IMR-90 (cell line): ENCODE results near the gene RABGEF1. TPM values are rescaled to one million over a fixed set of nuclear protein-coding genes. Genes with fewer than 3 reads are reported as not detected.
A peak's percentile ranks its signal among the peaks of the same experiment; 100 is the strongest.

ENCODE experiments used
- ATAC-seq: fragments of 200-7000 bp; cut with Tn5 transposase; 2 replicates; pipeline ENCODE4 v1.9.1; 2020; ENCODE audit warnings: low read depth, mild to moderate bottlenecking, moderate library complexity
- BruUV-seq: library from RNA; stranded (reverse); fragments of 400-500 nt; replicated peaks from 2 replicates; lab custom pipeline; 2021; lab: Mats Ljungman, UMichigan
- CTCF ChIA-PET: fragments of 300-600 bp; formaldehyde crosslinking; extraction: SDS; loops from one replicate; lab custom pipeline; 2021; ENCODE audit warnings: antibody characterized with exemption; lab: Yijun Ruan, JAX
- POLR2A ChIA-PET: fragments of 300-600 bp; sonication (Branson Sonifier 250); formaldehyde crosslinking; loops from one replicate; lab custom pipeline; 2022; ENCODE audit warnings: antibody characterized with exemption; ENCODE audit not compliant: unreplicated experiment; lab: Charles Lee
- DNase-seq: peaks from one replicate; pipeline ENCODE4 v3.0.0; 2013
- H2AFZ ChIP-seq: replicated peaks from 2 replicates; pipeline ENCODE3; 2013; ENCODE audit warnings: low read length, mild to moderate bottlenecking; ENCODE audit not compliant: poor library complexity
- H2AK5ac ChIP-seq: 2 replicates; pipeline ENCODE4 v1.6.1; 2013; ENCODE audit warnings: low read depth, low read length, inconsistent platforms
- H2AK9ac ChIP-seq: replicated peaks from 2 replicates; pipeline ENCODE3; 2013; ENCODE audit warnings: mild to moderate bottlenecking, low read depth, low read length, moderate library complexity; ENCODE audit not compliant: poor library complexity
- H2BK120ac ChIP-seq: 2 replicates; pipeline ENCODE4 v1.6.1; 2013; ENCODE audit warnings: low read depth, low read length, inconsistent platforms
- H2BK15ac ChIP-seq: 3 replicates; pipeline ENCODE4 v1.6.1; 2013; ENCODE audit warnings: low read depth, low read length, inconsistent platforms
- H2BK20ac ChIP-seq: 2 replicates; pipeline ENCODE4 v1.6.1; 2013; ENCODE audit warnings: low read depth, mild to moderate bottlenecking, inconsistent platforms, low read length, moderate library complexity
- H2BK5ac ChIP-seq: 2 replicates; pipeline ENCODE4 v1.6.1; 2013; ENCODE audit warnings: mild to moderate bottlenecking, low read depth, low read length, inconsistent platforms; ENCODE audit not compliant: poor library complexity, severe bottlenecking
- H3K14ac ChIP-seq: replicated peaks from 2 replicates; pipeline ENCODE4 v1.6.1; 2013; ENCODE audit warnings: low read depth, low read length, inconsistent platforms
- H3K18ac ChIP-seq: 2 replicates; pipeline ENCODE4 v1.6.1; 2013; ENCODE audit warnings: low read depth, low read length, control low read depth
- H3K23ac ChIP-seq: 2 replicates; pipeline ENCODE4 v1.6.1; 2013; ENCODE audit warnings: low read depth, low read length, inconsistent platforms
- H3K27ac ChIP-seq: 2 replicates; pipeline ENCODE4 v1.5.1; 2013; ENCODE audit warnings: mild to moderate bottlenecking, control low read depth, low read length; ENCODE audit not compliant: insufficient read depth
- H3K27me3 ChIP-seq: 2 replicates; pipeline ENCODE4 v1.6.1; 2013; ENCODE audit warnings: low read length; ENCODE audit not compliant: control insufficient read depth, insufficient read depth
- H3K36me3 ChIP-seq: 2 replicates; pipeline ENCODE4 v1.6.1; 2013; ENCODE audit warnings: low read length, mixed read lengths; ENCODE audit not compliant: control insufficient read depth, insufficient read depth
- H3K4ac ChIP-seq: 2 replicates; pipeline ENCODE4 v1.6.1; 2013; ENCODE audit warnings: low read depth, low read length, inconsistent platforms
- H3K4me1 ChIP-seq: 2 replicates; pipeline ENCODE4 v1.6.1; 2013; ENCODE audit warnings: low read length, mixed read lengths; ENCODE audit not compliant: control insufficient read depth, insufficient read depth
- H3K4me2 ChIP-seq: 2 replicates; pipeline ENCODE4 v1.6.1; 2013; ENCODE audit warnings: low read depth, mild to moderate bottlenecking, control low read depth, low read length, moderate library complexity
- H3K4me3 ChIP-seq: 2 replicates; pipeline ENCODE4 v1.5.1; 2013; ENCODE audit warnings: low read depth, mild to moderate bottlenecking, control low read depth, low read length, moderate library complexity; ENCODE audit not compliant: insufficient read depth
- H3K56ac ChIP-seq: 2 replicates; pipeline ENCODE4 v1.6.1; 2013; ENCODE audit warnings: low read length, inconsistent platforms; ENCODE audit not compliant: insufficient read depth; ENCODE audit errors: extremely low read depth
- H3K79me1 ChIP-seq, 2 experiments: 2 replicates each; pipeline ENCODE4 v1.6.1; 2013; ENCODE audit warnings: low read length in 2 of 2, inconsistent platforms in 1 of 2, low read depth in 1 of 2
- H3K9ac ChIP-seq: 2 replicates; pipeline ENCODE4 v1.6.1; 2013; ENCODE audit warnings: low read depth, low read length, control low read depth
- H3K9me1 ChIP-seq: 2 replicates; pipeline ENCODE4 v1.6.1; 2013; ENCODE audit warnings: low read length, inconsistent platforms; ENCODE audit not compliant: insufficient read depth
- H3K9me3 ChIP-seq: 2 replicates; pipeline ENCODE4 v1.6.1; 2013; ENCODE audit warnings: low read length; ENCODE audit not compliant: control insufficient read depth, insufficient read depth
- H4K20me1 ChIP-seq: 2 replicates; pipeline ENCODE4 v1.6.1; 2013; ENCODE audit warnings: low read length, inconsistent platforms; ENCODE audit not compliant: insufficient read depth
- H4K5ac ChIP-seq: 2 replicates; pipeline ENCODE4 v1.6.1; 2013; ENCODE audit warnings: mild to moderate bottlenecking, low read depth, low read length, control low read depth
- H4K8ac ChIP-seq, 2 experiments: 2 replicates each; pipeline ENCODE4 v1.6.1; 2013; ENCODE audit warnings: low read depth in 2 of 2, low read length in 2 of 2, control low read depth in 1 of 2, inconsistent platforms in 1 of 2
- H4K91ac ChIP-seq: 2 replicates; pipeline ENCODE4 v1.6.1; 2013; ENCODE audit warnings: low read depth, low read length, inconsistent platforms; ENCODE audit not compliant: insufficient read depth
- CHD1 ChIP-seq: IDR thresholded peaks from 2 replicates; pipeline ENCODE4 v1.6.1; 2012; ENCODE audit warnings: low read depth, low read length, improper control_type of control experiment
- MAZ ChIP-seq: IDR thresholded peaks from 2 replicates; pipeline ENCODE4 v1.6.1; 2012; ENCODE audit warnings: low read depth, mild to moderate bottlenecking, low read length, improper control_type of control experiment, moderate library complexity, borderline replicate concordance
- MXI1 ChIP-seq: IDR thresholded peaks from 2 replicates; pipeline ENCODE4 v1.6.1; 2012; ENCODE audit warnings: low read depth, mild to moderate bottlenecking, low read length, moderate library complexity, borderline replicate concordance
- NFE2L2 ChIP-seq: fragments of 150-350 bp; IDR thresholded peaks from 2 replicates; pipeline ENCODE4 v1.6.1; 2016; ENCODE audit warnings: low read depth, mild to moderate bottlenecking, low read length
- POLR2A ChIP-seq: IDR thresholded peaks from 2 replicates; pipeline ENCODE4 v1.6.1; 2012; ENCODE audit warnings: mild to moderate bottlenecking, low read depth, low read length
- RAD21 ChIP-seq: IDR thresholded peaks from 2 replicates; pipeline ENCODE4 v1.6.1; 2012; ENCODE audit warnings: low read length, improper control_type of control experiment
- SMC3 ChIP-seq: fragments of 150-350 bp; IDR thresholded peaks from 2 replicates; pipeline ENCODE4 v1.6.1; 2016; ENCODE audit warnings: low read depth, mild to moderate bottlenecking, antibody characterized with exemption, low read length, moderate library complexity
- USF2 ChIP-seq: fragments of 150-350 bp; IDR thresholded peaks from 2 replicates; pipeline ENCODE4 v1.6.1; 2017; ENCODE audit warnings: mild to moderate bottlenecking, antibody characterized with exemption, low read length, low read depth
- WGBS, 2 experiments: methylation state at CpG; one replicate each; pipeline versions ENCODE4 v1.1.5 to v1.1.7; 2013; ENCODE audit warnings: missing lambda C conversion rate in 2 of 2; ENCODE audit not compliant: insufficient read length in 1 of 2; ENCODE audit errors: extremely low coverage in 2 of 2; 5-methylcytosine and 5-hydroxymethylcytosine counted together
- dilution Hi-C: fragments of 300-500 bp; cut with HindIII; formaldehyde crosslinking; loops from one replicate; pipeline ENCODE4 v1.14.3; 2018; ENCODE audit warnings: low sequenced_read_pairs; ENCODE audit not compliant: unreplicated experiment
- in situ Hi-C: fragments of 300-500 bp; cut with MboI; formaldehyde crosslinking; loops from 3 replicates; pipeline ENCODE4 v1.14.3; 2019; ENCODE audit warnings: low sequenced_read_pairs, inconsistent platforms, mixed read lengths
- intact Hi-C: fragments of 100-400 bp; cut with micrococcal nuclease; formaldehyde crosslinking; loops from 2 replicates; pipeline ENCODE4 v1.10.0; 2022
- polyA plus RNA-seq, 3 experiments: library from polyadenylated mRNA; depleted of rRNA; stranded (reverse); fragments of >200 nt; gene quantifications; 2 replicates each; pipeline ENCODE4 v1.2.3, GENCODE V29; 2012; ENCODE audit warnings: low replicate concordance in 1 of 3
- total RNA-seq: library from RNA; depleted of rRNA; stranded (reverse); fragments of >200 nt; gene quantifications from 2 replicates; pipeline ENCODE4 v1.2.3, GENCODE V29; 2012
- TF ChIP-seq, protein P1 (sequence below): fragments of 150-350 bp; IDR thresholded peaks from 2 replicates; pipeline ENCODE4 v1.6.1; 2016; ENCODE audit warnings: low read depth, mild to moderate bottlenecking, low read length, moderate library complexity, borderline replicate concordance

RABGEF1 gene
- total and polyA plus RNA-seq, 2 of the 4 experiments (the other 2 are of a cell fraction): 34.9 to 56.6 TPM

DNA sequence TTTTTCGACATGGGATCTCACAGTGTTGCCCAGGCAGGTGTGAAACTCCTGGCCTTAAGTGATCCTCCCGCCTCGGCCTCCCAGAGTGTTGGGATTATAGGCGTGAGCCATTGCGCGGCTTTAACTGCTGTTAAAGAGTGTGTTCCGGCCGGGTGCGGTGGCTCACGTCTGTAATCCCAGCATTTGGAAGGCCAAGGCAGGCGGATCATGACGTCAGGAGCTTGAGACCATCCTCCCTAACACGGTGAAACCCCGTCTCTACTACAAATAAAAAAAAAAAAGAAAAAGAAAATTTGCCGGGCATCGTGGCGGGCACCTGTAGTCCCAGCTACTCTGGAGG lies 1.1 kb downstream of the RABGEF1 start:
- dilution Hi-C loops (no loop called here), intact Hi-C loops (no loop called here), in situ Hi-C loops (no loop called here)
- Histone ChIP-seq H3K9me3 (no peaks in the 10 kb centered on the region), H3K23ac (peak overlapping the region; percentile 84), H4K20me1 (peaks cover 15% of the 10 kb centered on the region), H3K4me3 (peak overlapping the region; percentile 78), H2AK5ac (peak overlapping the region; percentile 93), H3K27ac (peak overlapping the region; percentile 86), H3K4me1 (peaks cover 2% of the 10 kb centered on the region), H3K4me2 (peak overlapping the region; percentile 63), H4K91ac (peak overlapping the region; percentile 51; the same call in 1 of the 2 replicates), H2AK9ac (peak overlapping the region; percentile 95), H3K27me3 (no peaks in the 10 kb centered on the region), H3K56ac (peak overlapping the region; percentile 41), H2BK20ac (no peak overlapping the region), H3K79me1 (peaks cover 7 to 50% of the 10 kb centered on the region in 2 experiments; a peak in 3 of 4 replicates), H3K9ac (peak overlapping the region; percentile 80), H3K14ac (peak overlapping the region; percentile 90), H2AFZ (no peak overlapping the region), H4K8ac (peak overlapping the region; percentile 79 to 89), H4K5ac (no peak overlapping the region), H3K18ac (no peak overlapping the region), H2BK5ac (peak overlapping the region; percentile 77), H3K9me1 (0 out of 2 replicates have a peak, but pooled peaks cover 3% of the 10 kb centered on the region), H3K36me3 (peaks cover 7% of the 10 kb centered on the region), H2BK120ac (peak overlapping the region; percentile 22; the same call in 1 of the 2 replicates), H3K4ac (peak overlapping the region; percentile 88), H2BK15ac (peak overlapping the region; percentile 20; the same call in 1 of the 3 replicates)
- TF ChIP-seq NFE2L2: no peak
- no peak for TF ChIP-seq USF2
- no peak for TF ChIP-seq CHD1
- TF ChIP-seq, protein P1, sequence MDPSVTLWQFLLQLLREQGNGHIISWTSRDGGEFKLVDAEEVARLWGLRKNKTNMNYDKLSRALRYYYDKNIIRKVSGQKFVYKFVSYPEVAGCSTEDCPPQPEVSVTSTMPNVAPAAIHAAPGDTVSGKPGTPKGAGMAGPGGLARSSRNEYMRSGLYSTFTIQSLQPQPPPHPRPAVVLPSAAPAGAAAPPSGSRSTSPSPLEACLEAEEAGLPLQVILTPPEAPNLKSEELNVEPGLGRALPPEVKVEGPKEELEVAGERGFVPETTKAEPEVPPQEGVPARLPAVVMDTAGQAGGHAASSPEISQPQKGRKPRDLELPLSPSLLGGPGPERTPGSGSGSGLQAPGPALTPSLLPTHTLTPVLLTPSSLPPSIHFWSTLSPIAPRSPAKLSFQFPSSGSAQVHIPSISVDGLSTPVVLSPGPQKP: no peak
- TF ChIP-seq MXI1: no peak
- TF ChIP-seq MAZ: no peak
- no peak for TF ChIP-seq POLR2A
- no peak for TF ChIP-seq SMC3
- no peak for TF ChIP-seq RAD21
- ChIA-PET CTCF (no interaction called here), POLR2A (no interaction called here)
- DNase-seq: peak; percentile 35
- BruUV-seq: no TSS peak
- WGBS, 2 experiments: 79% methylated on average over 2 of the region's 17 CpGs; no CpG with 5 or more reads in 1 of the 2 experiments
- no peak for ATAC-seq
